K562 (cell line): ENCODE results near the gene KAT7. TPM values are rescaled to one million over a fixed set of nuclear protein-coding genes. Genes with fewer than 3 reads are reported as not detected.
A peak's percentile ranks its signal among the peaks of the same experiment; 100 is the strongest.

Experiments
- ATAC-seq: fragments of 200-7000 bp; cut with Tn5 transposase; 3 replicates; pipeline ENCODE4 v1.9.1; 2020; ENCODE audit warnings: moderate library complexity
- BruUV-seq: library from RNA; stranded (reverse); fragments of 400-500 nt; replicated peaks from 2 replicates; lab custom pipeline; 2021; lab: Mats Ljungman, UMichigan
- CTCF ChIA-PET: fragments of 300-600 bp; formaldehyde crosslinking; extraction: SDS; loops from one replicate; lab custom pipeline; 2021; ENCODE audit warnings: low intra/inter-chr PET ratio; lab: Yijun Ruan, JAX
- POLR2A ChIA-PET: fragments of 300-600, 350-650 bp; sonication (Branson Sonifier 250); formaldehyde crosslinking; extraction: SDS; loops from one replicate; lab custom pipeline; 2021; ENCODE audit warnings: antibody characterized with exemption, inconsistent platforms; lab: Yijun Ruan, JAX
- DNase-seq, 4 experiments: peaks; one replicate each; pipeline versions ENCODE4 v3.0.0 to v3.0.0-alpha.2; 2011 to 2018; ENCODE audit warnings: low spot score in 3 of 4, mixed read lengths in 3 of 4; ENCODE audit errors: extremely low read depth in 1 of 4
- FAIRE-seq: peaks from 2 replicates; lab custom pipeline; 2011; peaks lifted over from hg19 to GRCh38; lab: Jason Lieb, UNC
- H2AFZ ChIP-seq: 2 replicates; pipeline ENCODE4 v1.6.0; 2011; ENCODE audit warnings: low read depth, low read length, control low read depth, inconsistent platforms
- H3K27ac ChIP-seq: fragments of 200-600 bp; 3 replicates; pipeline ENCODE4 v1.8.0; 2011; ENCODE audit warnings: low read depth, mild to moderate bottlenecking, control low read depth, inconsistent platforms, low read length, moderate library complexity, mixed read lengths; ENCODE audit errors: extremely low read depth
- H3K27me3 ChIP-seq, 2 experiments: fragments of 300-600 bp in 1 of 2; 2 replicates in 1 of 2; 3 replicates in 1 of 2; pipeline versions ENCODE4 v1.6.0 to v1.8.0; 2011; ENCODE audit warnings: inconsistent platforms in 2 of 2, low read length in 2 of 2, mild to moderate bottlenecking in 1 of 2, mixed read lengths in 1 of 2, moderate library complexity in 1 of 2; ENCODE audit not compliant: control insufficient read depth in 2 of 2, insufficient read depth in 2 of 2
- H3K36me3 ChIP-seq: fragments of 300-600 bp; 3 replicates; pipeline ENCODE4 v1.8.0; 2011; ENCODE audit warnings: mild to moderate bottlenecking, low read length, inconsistent platforms; ENCODE audit not compliant: control insufficient read depth, insufficient read depth
- H3K4me1 ChIP-seq, 2 experiments: fragments of 200-600 bp in 1 of 2; replicated peaks in 1 of 2; 2 replicates in 1 of 2; 3 replicates in 1 of 2; pipeline versions ENCODE4 v1.5.1 to v1.8.0; 2011; ENCODE audit warnings: inconsistent platforms in 2 of 2, low read length in 2 of 2, mild to moderate bottlenecking in 1 of 2, mixed read lengths in 1 of 2, moderate library complexity in 1 of 2; ENCODE audit not compliant: control insufficient read depth in 2 of 2, insufficient read depth in 2 of 2
- H3K4me2 ChIP-seq: 2 replicates; pipeline ENCODE4 v1.6.1; 2011; ENCODE audit warnings: low read length, control low read depth, inconsistent platforms, mixed read lengths; ENCODE audit not compliant: insufficient read depth
- H3K4me3 ChIP-seq: fragments of 200-600 bp; sonication (generic), shearing (Covaris generic); 2 replicates; pipeline ENCODE4 v1.5.1; 2016; ENCODE audit warnings: control low read depth, inconsistent platforms
- H3K79me2 ChIP-seq: fragments of 200-600 bp; 3 replicates; pipeline ENCODE4 v1.8.0; 2011; ENCODE audit warnings: low read length, inconsistent platforms; ENCODE audit not compliant: control insufficient read depth, insufficient read depth
- H3K9ac ChIP-seq, 2 experiments: 2 replicates each; pipeline versions ENCODE4 v1.6.0 to v1.6.1; 2011; ENCODE audit warnings: low read depth in 2 of 2, low read length in 2 of 2, control low read depth in 1 of 2, inconsistent platforms in 1 of 2, mild to moderate bottlenecking in 1 of 2, mixed read lengths in 1 of 2; ENCODE audit not compliant: insufficient read depth in 1 of 2
- H3K9me1 ChIP-seq: one replicate; pipeline ENCODE4 v1.6.0; 2011; ENCODE audit warnings: inconsistent platforms, mild to moderate bottlenecking, low read length, moderate library complexity; ENCODE audit not compliant: control insufficient read depth, insufficient read depth
- H3K9me3 ChIP-seq: replicated peaks from 2 replicates; pipeline ENCODE4 v1.5.1; 2011; ENCODE audit warnings: low read depth, low read length, inconsistent platforms; ENCODE audit not compliant: control insufficient read depth, insufficient read depth
- H4K20me1 ChIP-seq: replicated peaks from 2 replicates; pipeline ENCODE4 v1.6.1; 2011; ENCODE audit warnings: low read length, inconsistent platforms, mixed read lengths; ENCODE audit not compliant: control insufficient read depth, insufficient read depth
- CXXC5 ChIP-seq: fragments of 250-450 bp; sonication (Bioruptor Pico); IDR thresholded peaks from 2 replicates; pipeline ENCODE4 v1.8.0; 2022; ENCODE audit warnings: inconsistent platforms, mild to moderate bottlenecking, moderate library complexity
- NFIC ChIP-seq: fragments of 450-650 bp; IDR thresholded peaks from 2 replicates; pipeline ENCODE4 v1.6.1; 2017; ENCODE audit warnings: mild to moderate bottlenecking, inconsistent platforms
- POLR3G ChIP-seq: IDR thresholded peaks from 2 replicates; pipeline ENCODE4 v1.6.1; 2011; ENCODE audit not compliant: insufficient read length, insufficient replicate concordance; ENCODE audit errors: extremely low read depth
- SIN3A ChIP-seq, 2 experiments: fragments of 150-350 bp in 1 of 2; IDR thresholded peaks; 2 replicates each; pipeline ENCODE4 v1.6.1; 2011 to 2016; ENCODE audit warnings: borderline replicate concordance in 2 of 2, low read depth in 2 of 2, low read length in 2 of 2, mild to moderate bottlenecking in 2 of 2, moderate library complexity in 2 of 2; ENCODE audit not compliant: control insufficient read depth in 1 of 2
- SP1 ChIP-seq: sonication (generic); formaldehyde crosslinking; IDR thresholded peaks from 2 replicates; pipeline ENCODE4 v1.8.1; 2022; ENCODE audit warnings: mild to moderate bottlenecking, missing genetic modification reagents
- WGBS: fragments of 100-300 bp; shearing (Covaris generic); methylation state at CpG from one replicate; pipeline ENCODE4 v1.1.6; 2016; ENCODE audit warnings: low coverage, mixed read lengths; ENCODE audit not compliant: insufficient coverage; ENCODE audit errors: missing lambda C conversion rate; 5-methylcytosine and 5-hydroxymethylcytosine counted together
- in situ Hi-C: fragments of 300-500 bp; cut with MboI; formaldehyde crosslinking; loops from 4 replicates; pipeline ENCODE4 v1.15.0; 2018; ENCODE audit warnings: inconsistent platforms, mixed read lengths
- intact Hi-C: fragments of 100-400 bp; cut with micrococcal nuclease; formaldehyde crosslinking; loops from 2 replicates; pipeline ENCODE4 v1.14.2; 2022
- polyA plus RNA-seq, 8 experiments: library from polyadenylated mRNA; depleted of rRNA in 4 of 8; stranded (reverse) in 5 of 8; unstranded in 3 of 8; fragments of >200 nt; fragmentation: Nextera tagmentation in 2 of 8; fragmentation: Illumina TruSeq in 1 of 8; extraction: Ambion mirVana in 2 of 8; extraction: Trizol in 1 of 8; gene quantifications; 2 replicates each; pipeline versions ENCODE4 v1.2.1 to v1.2.3, GENCODE V29; 2011 to 2014; ENCODE audit warnings: inconsistent platforms in 1 of 8, missing spikeins in 1 of 8
- total RNA-seq, 7 experiments: library from RNA; depleted of rRNA in 6 of 7; stranded (reverse); fragments of >200 nt in 6 of 7; fragmentation: Illumina TruSeq in 2 of 7; extraction: Trizol in 2 of 7; gene quantifications; 2 replicates each; pipeline versions ENCODE4 v1.2.1 to v1.2.3, GENCODE V29; 2011 to 2021; ENCODE audit warnings: low replicate concordance in 1 of 7
- TF ChIP-seq, protein P1 (sequence below): sonication (generic); formaldehyde crosslinking; IDR thresholded peaks from 2 replicates; pipeline ENCODE4 v1.8.1; 2023; ENCODE audit warnings: missing genetic modification reagents, mild to moderate bottlenecking, borderline replicate concordance
- TF ChIP-seq, protein P2 (sequence below): sonication (generic); formaldehyde crosslinking; IDR thresholded peaks from 2 replicates; pipeline ENCODE4 v1.8.0; 2023; ENCODE audit warnings: mild to moderate bottlenecking, missing genetic modification reagents
- TF ChIP-seq, protein P3 (sequence below): sonication (generic); formaldehyde crosslinking; IDR thresholded peaks from 2 replicates; pipeline ENCODE4 v1.8.0; 2022; ENCODE audit warnings: missing genetic modification reagents, mild to moderate bottlenecking, moderate library complexity, borderline replicate concordance

Gene KAT7
- total and polyA plus RNA-seq, 9 of the 15 experiments (the other 6 are each of a cell fraction or from before 2014, with no cell fraction given), result 10.8 to 57.3 (median 34.8) TPM

DNA sequence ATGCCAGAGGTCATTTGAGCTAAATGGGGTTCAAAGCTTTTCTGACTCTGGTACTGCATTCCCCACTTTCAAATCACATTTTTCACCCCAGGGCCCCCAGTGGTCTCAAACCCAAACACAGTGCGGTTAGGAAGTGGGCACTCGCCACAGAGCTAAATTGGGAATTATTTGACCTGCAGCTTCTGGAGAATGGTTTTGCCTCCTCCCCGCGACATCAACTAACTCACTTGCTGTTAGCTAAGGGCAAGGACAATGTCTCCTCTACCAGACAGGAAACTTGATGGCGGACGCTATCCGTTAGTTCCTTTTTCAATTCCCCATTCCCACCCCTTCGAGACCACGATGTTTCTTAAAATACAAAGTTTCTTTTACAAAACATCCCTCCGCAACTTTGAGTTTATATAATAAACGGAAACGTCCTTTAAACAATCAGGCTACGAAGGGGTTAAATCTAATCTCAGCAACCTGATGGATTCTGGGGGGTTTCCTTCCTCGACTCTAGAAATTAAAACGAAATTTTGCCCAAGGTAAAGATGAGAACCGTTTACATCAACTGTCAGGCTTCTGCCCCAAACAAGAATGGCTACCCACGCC lies 500 bp upstream of the KAT7 start (continued):
- TF ChIP-seq, protein P1, sequence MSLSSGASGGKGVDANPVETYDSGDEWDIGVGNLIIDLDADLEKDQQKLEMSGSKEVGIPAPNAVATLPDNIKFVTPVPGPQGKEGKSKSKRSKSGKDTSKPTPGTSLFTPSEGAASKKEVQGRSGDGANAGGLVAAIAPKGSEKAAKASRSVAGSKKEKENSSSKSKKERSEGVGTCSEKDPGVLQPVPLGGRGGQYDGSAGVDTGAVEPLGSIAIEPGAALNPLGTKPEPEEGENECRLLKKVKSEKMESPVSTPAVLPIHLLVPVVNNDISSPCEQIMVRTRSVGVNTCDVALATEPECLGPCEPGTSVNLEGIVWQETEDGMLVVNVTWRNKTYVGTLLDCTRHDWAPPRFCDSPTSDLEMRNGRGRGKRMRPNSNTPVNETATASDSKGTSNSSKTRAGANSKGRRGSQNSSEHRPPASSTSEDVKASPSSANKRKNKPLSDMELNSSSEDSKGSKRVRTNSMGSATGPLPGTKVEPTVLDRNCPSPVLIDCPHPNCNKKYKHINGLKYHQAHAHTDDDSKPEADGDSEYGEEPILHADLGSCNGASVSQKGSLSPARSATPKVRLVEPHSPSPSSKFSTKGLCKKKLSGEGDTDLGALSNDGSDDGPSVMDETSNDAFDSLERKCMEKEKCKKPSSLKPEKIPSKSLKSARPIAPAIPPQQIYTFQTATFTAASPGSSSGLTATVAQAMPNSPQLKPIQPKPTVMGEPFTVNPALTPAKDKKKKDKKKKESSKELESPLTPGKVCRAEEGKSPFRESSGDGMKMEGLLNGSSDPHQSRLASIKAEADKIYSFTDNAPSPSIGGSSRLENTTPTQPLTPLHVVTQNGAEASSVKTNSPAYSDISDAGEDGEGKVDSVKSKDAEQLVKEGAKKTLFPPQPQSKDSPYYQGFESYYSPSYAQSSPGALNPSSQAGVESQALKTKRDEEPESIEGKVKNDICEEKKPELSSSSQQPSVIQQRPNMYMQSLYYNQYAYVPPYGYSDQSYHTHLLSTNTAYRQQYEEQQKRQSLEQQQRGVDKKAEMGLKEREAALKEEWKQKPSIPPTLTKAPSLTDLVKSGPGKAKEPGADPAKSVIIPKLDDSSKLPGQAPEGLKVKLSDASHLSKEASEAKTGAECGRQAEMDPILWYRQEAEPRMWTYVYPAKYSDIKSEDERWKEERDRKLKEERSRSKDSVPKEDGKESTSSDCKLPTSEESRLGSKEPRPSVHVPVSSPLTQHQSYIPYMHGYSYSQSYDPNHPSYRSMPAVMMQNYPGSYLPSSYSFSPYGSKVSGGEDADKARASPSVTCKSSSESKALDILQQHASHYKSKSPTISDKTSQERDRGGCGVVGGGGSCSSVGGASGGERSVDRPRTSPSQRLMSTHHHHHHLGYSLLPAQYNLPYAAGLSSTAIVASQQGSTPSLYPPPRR (CRISPR knock-in tag), result 0 out of 2 replicates have a peak, but pooled peaks have one; percentile 28
- TF ChIP-seq NFIC, result no peak

DNA sequence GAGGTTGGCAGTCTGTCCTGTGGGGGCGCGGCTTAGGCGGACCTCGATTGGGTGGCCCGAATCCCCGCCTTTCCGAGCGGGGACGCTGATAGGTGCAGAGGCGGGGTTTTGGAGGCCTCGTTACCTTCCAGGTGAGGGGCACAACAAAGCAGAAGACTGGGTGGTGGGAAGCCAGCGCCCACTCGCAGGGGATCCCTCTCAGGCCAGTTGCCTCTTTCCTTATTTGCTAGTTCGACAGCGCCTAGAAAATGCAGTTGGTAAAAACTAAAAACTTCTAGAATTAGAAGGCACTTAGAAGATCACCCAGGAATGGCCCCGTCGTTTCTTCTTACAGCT lies 730 bp downstream of the KAT7 start:
- WGBS, result 4% methylated on average over 17 of the region's 17 CpGs
- TF ChIP-seq POLR3G (no peak), SIN3A (IDR thresholded peaks at IDR 0.05; ENCODE audit: borderline replicate concordance in 2 of 2, control insufficient read depth in 1 of 2, low read depth in 2 of 2, low read length in 2 of 2) (peak in 1 of 2 experiments; percentile 82; a peak in 1 of 4 replicates), CXXC5 (CRISPR knock-in tag) (0 out of 2 replicates have a peak, but pooled peaks have one; percentile 28), SP1 (CRISPR knock-in tag) (peak; percentile 87; the same call in 1 of the 2 replicates)
- TF ChIP-seq, protein P2, sequence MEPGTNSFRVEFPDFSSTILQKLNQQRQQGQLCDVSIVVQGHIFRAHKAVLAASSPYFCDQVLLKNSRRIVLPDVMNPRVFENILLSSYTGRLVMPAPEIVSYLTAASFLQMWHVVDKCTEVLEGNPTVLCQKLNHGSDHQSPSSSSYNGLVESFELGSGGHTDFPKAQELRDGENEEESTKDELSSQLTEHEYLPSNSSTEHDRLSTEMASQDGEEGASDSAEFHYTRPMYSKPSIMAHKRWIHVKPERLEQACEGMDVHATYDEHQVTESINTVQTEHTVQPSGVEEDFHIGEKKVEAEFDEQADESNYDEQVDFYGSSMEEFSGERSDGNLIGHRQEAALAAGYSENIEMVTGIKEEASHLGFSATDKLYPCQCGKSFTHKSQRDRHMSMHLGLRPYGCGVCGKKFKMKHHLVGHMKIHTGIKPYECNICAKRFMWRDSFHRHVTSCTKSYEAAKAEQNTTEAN (CRISPR knock-in tag), result no peak
- TF ChIP-seq, protein P3, sequence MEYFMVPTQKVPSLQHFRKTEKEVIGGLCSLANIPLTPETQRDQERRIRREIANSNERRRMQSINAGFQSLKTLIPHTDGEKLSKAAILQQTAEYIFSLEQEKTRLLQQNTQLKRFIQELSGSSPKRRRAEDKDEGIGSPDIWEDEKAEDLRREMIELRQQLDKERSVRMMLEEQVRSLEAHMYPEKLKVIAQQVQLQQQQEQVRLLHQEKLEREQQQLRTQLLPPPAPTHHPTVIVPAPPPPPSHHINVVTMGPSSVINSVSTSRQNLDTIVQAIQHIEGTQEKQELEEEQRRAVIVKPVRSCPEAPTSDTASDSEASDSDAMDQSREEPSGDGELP (CRISPR knock-in tag), result peak; percentile 7; the same call in 1 of the 2 replicates

More for the DNA sequence above, 730 bp downstream of the KAT7 start:
- ChIA-PET CTCF (no interaction called here), POLR2A (interaction anchor here (0.5 to 2.2 kb wide), 3 partner anchors 25 to 1222 kb away, joined by 3 to 13 read pairs (median 3); partner anchors contain the start of gene FAM117A)
- intact Hi-C loops, result no loop called here
- Histone ChIP-seq H3K36me3 (peaks cover 47% of the 10 kb centered on the region), H3K27me3 (no peaks in the 10 kb centered on the region), H2AFZ (no peak overlapping the region), H4K20me1 (peaks cover 9% of the 10 kb centered on the region), H3K9me3 (no peaks in the 10 kb centered on the region), H3K4me1 (peaks cover 10 to 14% of the 10 kb centered on the region in 2 experiments), H3K4me3 (peak overlapping the region; percentile 95), H3K4me2 (peak overlapping the region; percentile 100), H3K9me1 (no peaks in the 10 kb centered on the region), H3K27ac (peak overlapping the region; percentile 27; the same call in 1 of the 3 replicates), H3K79me2 (peaks cover 62% of the 10 kb centered on the region), H3K9ac (peak overlapping the region; percentile 24 to 45; a peak in 3 of 4 replicates)
- BruUV-seq, result TSS peak; percentile 40
- in situ Hi-C loops, result loop anchor here (5.0 kb wide), 1 partner anchor 82 kb away; the partner anchor contains the start of gene SLC35B1
- DNase-seq (no peak), FAIRE-seq (peak; percentile 98), ATAC-seq (no peak)
